WERI-Rb-1 (cell line): ENCODE results near the gene MTUS2.
"Not testable (repeated sequence)": the region's sequence is repeated elsewhere in the genome, so short reads cannot be mapped to it uniquely, and the experiment has no call there.

ENCODE experiments used
- DNase-seq: peaks from one replicate; pipeline ENCODE4 v3.0.0-alpha.2; 2020
- H3K27ac ChIP-seq: fragments of 250-450 bp; sonication (Bioruptor Pico); 2 replicates; pipeline ENCODE4 v1.5.1; 2020; ENCODE audit warnings: mild to moderate bottlenecking, moderate library complexity
- H3K27me3 ChIP-seq: fragments of 250-450 bp; sonication (Bioruptor Pico); 2 replicates; pipeline ENCODE4 v1.5.1; 2021; ENCODE audit warnings: mild to moderate bottlenecking, low read depth, moderate library complexity; ENCODE audit not compliant: insufficient read depth, severe bottlenecking
- H3K36me3 ChIP-seq: fragments of 250-450 bp; sonication (Bioruptor Pico); 2 replicates; pipeline ENCODE4 v1.5.1; 2020; ENCODE audit warnings: mild to moderate bottlenecking, moderate library complexity
- H3K4me3 ChIP-seq: 2 replicates; pipeline ENCODE4 v1.5.1; 2011; ENCODE audit warnings: low read depth, mild to moderate bottlenecking, control low read depth, low read length
- H3K9me3 ChIP-seq: fragments of 250-450 bp; sonication (Bioruptor Pico); 2 replicates; pipeline ENCODE4 v1.5.1; 2021; ENCODE audit warnings: mild to moderate bottlenecking, moderate library complexity; ENCODE audit not compliant: severe bottlenecking
- TF ChIP-seq, protein P1 (sequence below): IDR thresholded peaks from 2 replicates; pipeline ENCODE4 v1.5.1; 2011; ENCODE audit warnings: low read depth, mild to moderate bottlenecking, control low read depth, inconsistent platforms, low read length

The MTUS2 gene

DNA sequence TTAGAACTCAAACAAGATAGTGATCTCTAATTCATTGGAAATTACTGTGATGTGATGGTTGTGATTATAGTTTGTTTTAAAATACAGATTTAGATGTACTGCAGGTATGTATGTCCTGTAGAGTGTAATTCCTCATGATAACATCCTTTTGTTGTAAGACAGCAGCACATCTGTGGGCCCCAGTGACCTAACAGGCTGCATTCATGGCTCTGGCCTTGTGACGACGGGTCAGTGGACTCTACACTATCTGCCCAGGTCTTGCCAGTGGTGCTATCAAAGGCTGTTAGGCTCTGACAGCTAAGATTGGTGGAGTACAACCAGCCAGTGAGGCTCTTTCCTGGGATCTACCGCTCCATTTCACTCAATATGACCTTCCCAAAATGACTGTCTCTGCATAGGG is 158.4 kb downstream of the MTUS2 start:
- Histone ChIP-seq H3K27me3 (peaks cover 6% of the 10 kb centered on the region), H3K27ac (no peak overlapping the region), H3K4me3 (no peak overlapping the region), H3K9me3 (no peaks in the 10 kb centered on the region), H3K36me3 (no peaks in the 10 kb centered on the region)
- TF ChIP-seq, protein P1, sequence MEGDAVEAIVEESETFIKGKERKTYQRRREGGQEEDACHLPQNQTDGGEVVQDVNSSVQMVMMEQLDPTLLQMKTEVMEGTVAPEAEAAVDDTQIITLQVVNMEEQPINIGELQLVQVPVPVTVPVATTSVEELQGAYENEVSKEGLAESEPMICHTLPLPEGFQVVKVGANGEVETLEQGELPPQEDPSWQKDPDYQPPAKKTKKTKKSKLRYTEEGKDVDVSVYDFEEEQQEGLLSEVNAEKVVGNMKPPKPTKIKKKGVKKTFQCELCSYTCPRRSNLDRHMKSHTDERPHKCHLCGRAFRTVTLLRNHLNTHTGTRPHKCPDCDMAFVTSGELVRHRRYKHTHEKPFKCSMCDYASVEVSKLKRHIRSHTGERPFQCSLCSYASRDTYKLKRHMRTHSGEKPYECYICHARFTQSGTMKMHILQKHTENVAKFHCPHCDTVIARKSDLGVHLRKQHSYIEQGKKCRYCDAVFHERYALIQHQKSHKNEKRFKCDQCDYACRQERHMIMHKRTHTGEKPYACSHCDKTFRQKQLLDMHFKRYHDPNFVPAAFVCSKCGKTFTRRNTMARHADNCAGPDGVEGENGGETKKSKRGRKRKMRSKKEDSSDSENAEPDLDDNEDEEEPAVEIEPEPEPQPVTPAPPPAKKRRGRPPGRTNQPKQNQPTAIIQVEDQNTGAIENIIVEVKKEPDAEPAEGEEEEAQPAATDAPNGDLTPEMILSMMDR: no peak
- DNase-seq: no peak

DNA sequence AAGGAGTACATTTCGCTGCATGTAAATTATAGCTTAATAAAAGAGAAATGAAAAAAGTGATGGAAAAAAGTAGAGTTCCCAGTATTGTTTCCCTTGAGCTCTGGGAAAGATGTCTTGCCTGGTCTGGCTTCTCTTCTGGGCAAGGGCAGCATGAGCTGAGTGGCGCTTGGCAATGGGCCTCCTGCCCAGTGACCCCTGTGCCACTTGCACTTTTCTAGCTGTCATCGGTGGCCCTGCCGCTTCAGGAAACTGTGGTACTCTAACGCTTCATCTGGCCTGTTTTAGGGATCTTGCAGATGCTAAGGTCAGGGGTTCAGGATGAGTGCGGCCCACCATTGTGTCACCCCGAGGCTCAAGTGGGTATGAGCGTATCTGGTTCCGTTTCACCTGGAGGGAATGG is 161.4 kb downstream of the MTUS2 start:
- Histone ChIP-seq H3K4me3 (no peak overlapping the region), H3K9me3 (no peaks in the 10 kb centered on the region), H3K27me3 (peaks cover 13% of the 10 kb centered on the region), H3K36me3 (no peaks in the 10 kb centered on the region), H3K27ac (no peak overlapping the region)
- TF ChIP-seq, protein P1: no peak
- DNase-seq: no peak

DNA sequence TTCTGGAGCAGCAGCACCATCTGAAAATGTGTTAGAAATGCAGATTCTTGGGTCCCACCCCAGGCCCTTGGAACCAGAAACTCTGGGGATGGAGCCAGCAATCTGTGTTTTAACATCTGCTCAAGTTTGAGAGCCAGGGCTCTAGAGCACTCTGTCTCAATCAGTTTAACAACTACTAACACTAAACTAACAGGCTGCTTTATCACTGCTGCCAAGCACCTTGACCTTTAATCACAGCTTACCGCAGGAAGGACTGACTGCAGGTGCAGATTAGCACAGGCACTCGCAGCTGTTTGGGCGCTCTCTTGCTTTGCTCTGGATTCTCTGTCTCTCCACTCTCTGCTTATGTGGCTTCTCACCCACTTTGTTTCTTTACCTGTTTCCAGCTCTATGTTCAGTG is 163.5 kb downstream of the MTUS2 start:
- H3K9me3 ChIP-seq: no peaks in the 10 kb centered on the region
- no peak overlapping the region for H3K27ac ChIP-seq
- H3K4me3 ChIP-seq: no peak overlapping the region
- H3K36me3 ChIP-seq: no peaks in the 10 kb centered on the region
- no peak for DNase-seq
- TF ChIP-seq, protein P1: no peak
- peaks cover 9% of the 10 kb centered on the region for H3K27me3 ChIP-seq

GRCh38 chr13:28984326-28984725 is 164.2 kb downstream of the MTUS2 start:
- TF ChIP-seq, protein P1: no peak
- H3K27me3 ChIP-seq: peaks cover 12% of the 10 kb centered on the region
- H3K9me3 ChIP-seq: no peaks in the 10 kb centered on the region
- DNase-seq: no peak
- H3K27ac ChIP-seq: no peak overlapping the region
- no peak overlapping the region for H3K4me3 ChIP-seq
- H3K36me3 ChIP-seq: no peaks in the 10 kb centered on the region

DNA sequence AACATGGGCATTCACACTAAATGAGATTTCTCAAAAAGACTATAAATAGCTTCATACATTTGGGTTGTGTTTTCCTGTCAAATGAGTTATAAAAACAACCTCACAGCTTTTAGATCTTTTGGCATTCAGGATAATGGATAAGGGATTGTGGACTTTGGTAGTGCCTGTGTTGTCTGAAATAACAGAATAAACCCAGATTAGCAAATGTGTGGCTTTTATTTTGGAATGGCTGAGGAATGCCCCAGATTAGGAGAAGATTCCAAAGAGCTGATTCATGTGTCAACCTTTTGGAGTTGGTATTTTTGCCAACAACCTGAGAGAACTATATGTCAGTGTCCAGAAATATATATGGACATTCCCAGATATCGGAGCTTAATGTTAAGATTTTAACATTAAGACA is 164.7 kb downstream of the MTUS2 start:
- H3K36me3 ChIP-seq: no peaks in the 10 kb centered on the region
- TF ChIP-seq, protein P1: no peak
- H3K4me3 ChIP-seq: no peak overlapping the region
- H3K27ac ChIP-seq: no peak overlapping the region
- no peak for DNase-seq
- peaks cover 12% of the 10 kb centered on the region for H3K27me3 ChIP-seq
- H3K9me3 ChIP-seq: no peaks in the 10 kb centered on the region

GRCh38 chr13:28990378-28990777 is 170.2 kb downstream of the MTUS2 start:
- H3K27ac ChIP-seq, DNase-seq, H3K27me3 ChIP-seq, H3K36me3 ChIP-seq, H3K9me3 ChIP-seq, H3K4me3 ChIP-seq: not testable (repeated sequence)
